IMR-90 (cell line): ENCODE data around the gene CHST5. TPM values are rescaled to one million over a fixed set of nuclear protein-coding genes. Genes with fewer than 3 reads are reported as not detected.

Experiments
- ATAC-seq: fragments of 200-7000 bp; cut with Tn5 transposase; 2 replicates; pipeline ENCODE4 v1.9.1; 2020; ENCODE audit warnings: low read depth, mild to moderate bottlenecking, moderate library complexity
- BruUV-seq: library from RNA; stranded (reverse); fragments of 400-500 nt; replicated peaks from 2 replicates; lab custom pipeline; 2021; lab: Mats Ljungman, UMichigan
- CTCF ChIA-PET: fragments of 300-600 bp; formaldehyde crosslinking; extraction: SDS; loops from one replicate; lab custom pipeline; 2021; ENCODE audit warnings: antibody characterized with exemption; lab: Yijun Ruan, JAX
- POLR2A ChIA-PET: fragments of 300-600 bp; sonication (Branson Sonifier 250); formaldehyde crosslinking; loops from one replicate; lab custom pipeline; 2022; ENCODE audit warnings: antibody characterized with exemption; ENCODE audit not compliant: unreplicated experiment; lab: Charles Lee
- DNase-seq: peaks from one replicate; pipeline ENCODE4 v3.0.0; 2013
- H2AFZ ChIP-seq: replicated peaks from 2 replicates; pipeline ENCODE3; 2013; ENCODE audit warnings: low read length, mild to moderate bottlenecking; ENCODE audit not compliant: poor library complexity
- H2AK5ac ChIP-seq: 2 replicates; pipeline ENCODE4 v1.6.1; 2013; ENCODE audit warnings: low read depth, low read length, inconsistent platforms
- H2AK9ac ChIP-seq: replicated peaks from 2 replicates; pipeline ENCODE3; 2013; ENCODE audit warnings: mild to moderate bottlenecking, low read depth, low read length, moderate library complexity; ENCODE audit not compliant: poor library complexity
- H2BK120ac ChIP-seq: 2 replicates; pipeline ENCODE4 v1.6.1; 2013; ENCODE audit warnings: low read depth, low read length, inconsistent platforms
- H2BK15ac ChIP-seq: 3 replicates; pipeline ENCODE4 v1.6.1; 2013; ENCODE audit warnings: low read depth, low read length, inconsistent platforms
- H2BK20ac ChIP-seq: 2 replicates; pipeline ENCODE4 v1.6.1; 2013; ENCODE audit warnings: low read depth, mild to moderate bottlenecking, inconsistent platforms, low read length, moderate library complexity
- H2BK5ac ChIP-seq: 2 replicates; pipeline ENCODE4 v1.6.1; 2013; ENCODE audit warnings: mild to moderate bottlenecking, low read depth, low read length, inconsistent platforms; ENCODE audit not compliant: poor library complexity, severe bottlenecking
- H3K14ac ChIP-seq: replicated peaks from 2 replicates; pipeline ENCODE4 v1.6.1; 2013; ENCODE audit warnings: low read depth, low read length, inconsistent platforms
- H3K18ac ChIP-seq: 2 replicates; pipeline ENCODE4 v1.6.1; 2013; ENCODE audit warnings: low read depth, low read length, control low read depth
- H3K23ac ChIP-seq: 2 replicates; pipeline ENCODE4 v1.6.1; 2013; ENCODE audit warnings: low read depth, low read length, inconsistent platforms
- H3K27ac ChIP-seq: 2 replicates; pipeline ENCODE4 v1.5.1; 2013; ENCODE audit warnings: mild to moderate bottlenecking, control low read depth, low read length; ENCODE audit not compliant: insufficient read depth
- H3K27me3 ChIP-seq: 2 replicates; pipeline ENCODE4 v1.6.1; 2013; ENCODE audit warnings: low read length; ENCODE audit not compliant: control insufficient read depth, insufficient read depth
- H3K36me3 ChIP-seq: 2 replicates; pipeline ENCODE4 v1.6.1; 2013; ENCODE audit warnings: low read length, mixed read lengths; ENCODE audit not compliant: control insufficient read depth, insufficient read depth
- H3K4ac ChIP-seq: 2 replicates; pipeline ENCODE4 v1.6.1; 2013; ENCODE audit warnings: low read depth, low read length, inconsistent platforms
- H3K4me1 ChIP-seq: 2 replicates; pipeline ENCODE4 v1.6.1; 2013; ENCODE audit warnings: low read length, mixed read lengths; ENCODE audit not compliant: control insufficient read depth, insufficient read depth
- H3K4me2 ChIP-seq: 2 replicates; pipeline ENCODE4 v1.6.1; 2013; ENCODE audit warnings: low read depth, mild to moderate bottlenecking, control low read depth, low read length, moderate library complexity
- H3K4me3 ChIP-seq: 2 replicates; pipeline ENCODE4 v1.5.1; 2013; ENCODE audit warnings: low read depth, mild to moderate bottlenecking, control low read depth, low read length, moderate library complexity; ENCODE audit not compliant: insufficient read depth
- H3K56ac ChIP-seq: 2 replicates; pipeline ENCODE4 v1.6.1; 2013; ENCODE audit warnings: low read length, inconsistent platforms; ENCODE audit not compliant: insufficient read depth; ENCODE audit errors: extremely low read depth
- H3K79me1 ChIP-seq, 2 experiments: 2 replicates each; pipeline ENCODE4 v1.6.1; 2013; ENCODE audit warnings: low read length in 2 of 2, inconsistent platforms in 1 of 2, low read depth in 1 of 2
- H3K9ac ChIP-seq: 2 replicates; pipeline ENCODE4 v1.6.1; 2013; ENCODE audit warnings: low read depth, low read length, control low read depth
- H3K9me1 ChIP-seq: 2 replicates; pipeline ENCODE4 v1.6.1; 2013; ENCODE audit warnings: low read length, inconsistent platforms; ENCODE audit not compliant: insufficient read depth
- H3K9me3 ChIP-seq: 2 replicates; pipeline ENCODE4 v1.6.1; 2013; ENCODE audit warnings: low read length; ENCODE audit not compliant: control insufficient read depth, insufficient read depth
- H4K20me1 ChIP-seq: 2 replicates; pipeline ENCODE4 v1.6.1; 2013; ENCODE audit warnings: low read length, inconsistent platforms; ENCODE audit not compliant: insufficient read depth
- H4K5ac ChIP-seq: 2 replicates; pipeline ENCODE4 v1.6.1; 2013; ENCODE audit warnings: mild to moderate bottlenecking, low read depth, low read length, control low read depth
- H4K8ac ChIP-seq, 2 experiments: 2 replicates each; pipeline ENCODE4 v1.6.1; 2013; ENCODE audit warnings: low read depth in 2 of 2, low read length in 2 of 2, control low read depth in 1 of 2, inconsistent platforms in 1 of 2
- H4K91ac ChIP-seq: 2 replicates; pipeline ENCODE4 v1.6.1; 2013; ENCODE audit warnings: low read depth, low read length, inconsistent platforms; ENCODE audit not compliant: insufficient read depth
- CEBPB ChIP-seq: IDR thresholded peaks from 2 replicates; pipeline ENCODE4 v1.6.1; 2012; ENCODE audit warnings: low read depth, low read length, improper control_type of control experiment
- SMC3 ChIP-seq: fragments of 150-350 bp; IDR thresholded peaks from 2 replicates; pipeline ENCODE4 v1.6.1; 2016; ENCODE audit warnings: low read depth, mild to moderate bottlenecking, antibody characterized with exemption, low read length, moderate library complexity
- WGBS, 2 experiments: methylation state at CpG; one replicate each; pipeline versions ENCODE4 v1.1.5 to v1.1.7; 2013; ENCODE audit warnings: missing lambda C conversion rate in 2 of 2; ENCODE audit not compliant: insufficient read length in 1 of 2; ENCODE audit errors: extremely low coverage in 2 of 2; 5-methylcytosine and 5-hydroxymethylcytosine counted together
- dilution Hi-C: fragments of 300-500 bp; cut with HindIII; formaldehyde crosslinking; loops from one replicate; pipeline ENCODE4 v1.14.3; 2018; ENCODE audit warnings: low sequenced_read_pairs; ENCODE audit not compliant: unreplicated experiment
- in situ Hi-C: fragments of 300-500 bp; cut with MboI; formaldehyde crosslinking; loops from 3 replicates; pipeline ENCODE4 v1.14.3; 2019; ENCODE audit warnings: low sequenced_read_pairs, inconsistent platforms, mixed read lengths
- intact Hi-C: fragments of 100-400 bp; cut with micrococcal nuclease; formaldehyde crosslinking; loops from 2 replicates; pipeline ENCODE4 v1.10.0; 2022
- polyA plus RNA-seq, 3 experiments: library from polyadenylated mRNA; depleted of rRNA; stranded (reverse); fragments of >200 nt; gene quantifications; 2 replicates each; pipeline ENCODE4 v1.2.3, GENCODE V29; 2012; ENCODE audit warnings: low replicate concordance in 1 of 3
- total RNA-seq: library from RNA; depleted of rRNA; stranded (reverse); fragments of >200 nt; gene quantifications from 2 replicates; pipeline ENCODE4 v1.2.3, GENCODE V29; 2012

The CHST5 gene
- total and polyA plus RNA-seq, 2 of the 4 experiments (the other 2 are of a cell fraction) = not detected

DNA sequence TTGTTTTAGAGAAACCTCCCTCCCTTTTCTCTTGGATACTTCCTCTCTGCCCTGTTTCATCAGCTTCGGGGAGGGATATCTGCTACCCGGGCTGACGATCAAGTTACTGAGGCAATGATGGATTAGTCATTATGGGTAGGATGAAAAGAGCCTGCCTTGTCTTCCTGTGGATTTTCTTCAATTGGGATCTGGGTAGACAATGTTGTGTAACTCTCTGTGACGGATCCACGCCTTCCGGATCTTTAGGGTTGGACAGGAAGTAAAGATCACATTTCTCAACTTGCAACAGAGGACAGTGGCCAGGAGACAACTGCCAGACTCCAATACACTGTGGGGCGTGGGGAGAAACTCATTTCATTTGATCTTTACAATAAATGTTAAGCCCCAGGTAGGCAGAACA, 29.3 kb downstream of the CHST5 start:
- H3K9me3 ChIP-seq = no peaks in the 10 kb centered on the region
- no peaks in the 10 kb centered on the region; the same call in 1 of the 2 replicates for H3K4me1 ChIP-seq
- H3K14ac ChIP-seq = no peak overlapping the region; the same call in 1 of the 2 replicates
- no peak overlapping the region for H3K4me3 ChIP-seq
- H3K36me3 ChIP-seq = no peaks in the 10 kb centered on the region
- H2AK5ac ChIP-seq = no peak overlapping the region
- no peak overlapping the region for H3K18ac ChIP-seq
- H2BK20ac ChIP-seq = no peak overlapping the region
- no peak overlapping the region for H3K9ac ChIP-seq
- ChIA-PET POLR2A (interaction anchor here (0.6 kb wide), 1 partner anchor 10 kb away, joined by 4 read pairs; no protein-coding TSS in a partner anchor), CTCF (interaction anchor here (0.6 to 1.2 kb wide), 3 partner anchors 11 to 170 kb away, joined by 3 read pairs; no protein-coding TSS in a partner anchor)
- H3K27ac ChIP-seq = no peak overlapping the region
- in situ Hi-C loops = no loop called here
- WGBS, 2 experiments = no CpG with 5 or more reads among the region's 7 CpGs
- ATAC-seq (peak; percentile 58), DNase-seq (peak; percentile 59)
- H2BK5ac ChIP-seq = no peak overlapping the region
- BruUV-seq = no TSS peak
- peak overlapping the region; percentile 2 for H2AFZ ChIP-seq
- H3K4ac ChIP-seq = 0 out of 2 replicates have a peak overlapping the region, but pooled peaks have one; percentile 12
- no peaks in the 10 kb centered on the region; the same call in 1 of the 2 replicates for H3K9me1 ChIP-seq
- no peak overlapping the region for H3K23ac ChIP-seq
- H3K4me2 ChIP-seq = no peak overlapping the region
- peaks cover 1% of the 10 kb centered on the region; the same call in 1 of the 2 replicates for H3K27me3 ChIP-seq
- no peak overlapping the region for H2BK120ac ChIP-seq
- dilution Hi-C loops = no loop called here
- H4K91ac ChIP-seq = no peak overlapping the region
- no peaks in the 10 kb centered on the region for H3K79me1 ChIP-seq
- H2AK9ac ChIP-seq = no peak overlapping the region
- no peak overlapping the region for H2BK15ac ChIP-seq
- TF ChIP-seq CEBPB = peak; percentile 78
- TF ChIP-seq SMC3 = no peak
- H4K5ac ChIP-seq = no peak overlapping the region
- no peak overlapping the region for H3K56ac ChIP-seq
- intact Hi-C loops = no loop called here
- H4K20me1 ChIP-seq = no peaks in the 10 kb centered on the region
- peak overlapping the region; percentile 0 to 61; a peak in 3 of 4 replicates for H4K8ac ChIP-seq
